Measurements from ENCODE around the gene DDC.

Gene DDC, protein sequence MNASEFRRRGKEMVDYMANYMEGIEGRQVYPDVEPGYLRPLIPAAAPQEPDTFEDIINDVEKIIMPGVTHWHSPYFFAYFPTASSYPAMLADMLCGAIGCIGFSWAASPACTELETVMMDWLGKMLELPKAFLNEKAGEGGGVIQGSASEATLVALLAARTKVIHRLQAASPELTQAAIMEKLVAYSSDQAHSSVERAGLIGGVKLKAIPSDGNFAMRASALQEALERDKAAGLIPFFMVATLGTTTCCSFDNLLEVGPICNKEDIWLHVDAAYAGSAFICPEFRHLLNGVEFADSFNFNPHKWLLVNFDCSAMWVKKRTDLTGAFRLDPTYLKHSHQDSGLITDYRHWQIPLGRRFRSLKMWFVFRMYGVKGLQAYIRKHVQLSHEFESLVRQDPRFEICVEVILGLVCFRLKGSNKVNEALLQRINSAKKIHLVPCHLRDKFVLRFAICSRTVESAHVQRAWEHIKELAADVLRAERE

DNA sequence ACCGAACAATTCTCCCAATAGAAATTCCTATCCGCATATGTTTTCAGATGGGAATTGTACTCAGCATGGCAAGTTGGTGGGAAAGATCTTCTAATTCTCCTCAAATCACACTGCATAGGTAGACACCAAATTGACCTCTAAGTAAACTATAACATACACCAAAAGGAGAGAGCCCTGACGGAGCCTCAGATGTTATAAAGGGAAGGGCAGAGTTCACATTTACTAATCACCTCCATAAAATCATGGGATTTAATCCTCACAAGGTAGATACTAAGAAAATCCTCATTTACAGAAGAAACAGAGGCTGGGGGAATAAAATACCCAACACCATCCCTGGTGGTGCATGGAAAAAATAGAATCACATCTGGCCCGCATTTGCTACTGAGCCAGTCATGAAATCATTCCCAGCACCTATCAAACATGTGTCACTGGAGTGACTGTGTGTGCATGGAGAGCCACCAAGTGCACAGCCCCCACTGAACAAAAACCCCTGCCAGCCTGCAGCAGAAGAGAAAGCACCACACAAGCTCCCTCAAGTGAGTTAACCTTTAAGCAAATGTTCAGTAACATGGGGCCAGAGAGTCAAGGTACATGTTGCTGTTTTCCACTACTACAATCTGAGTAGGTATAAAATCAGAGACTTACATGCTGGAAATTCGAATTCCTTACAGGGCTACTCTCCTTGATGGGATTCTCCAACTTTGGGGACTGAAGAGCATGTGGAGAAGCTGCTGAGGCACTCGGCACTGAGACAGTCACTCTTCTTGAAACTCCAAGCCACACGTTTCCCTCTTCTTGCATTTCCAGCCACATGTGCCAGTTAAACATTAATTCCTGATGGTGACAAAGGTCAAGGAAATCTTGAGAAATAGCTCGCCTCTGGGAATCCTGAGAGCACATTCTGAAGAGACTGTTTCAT, at the start of gene DDC:
Gene DDC, minus strand, starts transcription at position 766 of the 919 bp plus-strand sequence. CDS start 21,320 bp downstream, outside the sequence.
- in situ Hi-C loops (cut with MboI; ENCODE audit: low sequenced_read_pairs): no loop called here

DNA sequence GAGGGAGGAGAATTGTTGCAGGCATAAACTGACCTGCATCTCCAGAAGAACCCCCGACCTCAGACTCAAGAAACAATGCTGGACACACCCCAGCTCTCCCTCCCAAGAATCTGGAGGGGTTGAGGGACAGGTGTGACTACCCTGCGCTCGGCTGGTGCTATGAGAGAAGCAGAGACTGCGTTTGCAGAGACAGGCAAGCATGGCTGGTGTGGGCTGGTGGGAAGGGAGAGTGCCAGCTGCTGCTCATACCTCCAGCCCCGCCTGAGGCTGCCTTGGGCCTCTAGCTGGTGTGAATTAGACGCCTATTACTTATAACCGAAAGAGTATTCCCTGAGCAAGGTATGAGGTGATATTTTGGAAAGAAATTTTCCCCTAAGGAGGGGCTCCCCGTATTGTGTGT, 48.3 kb upstream of the DDC start:
- in situ Hi-C loops (cut with MboI; ENCODE audit: low sequenced_read_pairs): no loop called here

DNA sequence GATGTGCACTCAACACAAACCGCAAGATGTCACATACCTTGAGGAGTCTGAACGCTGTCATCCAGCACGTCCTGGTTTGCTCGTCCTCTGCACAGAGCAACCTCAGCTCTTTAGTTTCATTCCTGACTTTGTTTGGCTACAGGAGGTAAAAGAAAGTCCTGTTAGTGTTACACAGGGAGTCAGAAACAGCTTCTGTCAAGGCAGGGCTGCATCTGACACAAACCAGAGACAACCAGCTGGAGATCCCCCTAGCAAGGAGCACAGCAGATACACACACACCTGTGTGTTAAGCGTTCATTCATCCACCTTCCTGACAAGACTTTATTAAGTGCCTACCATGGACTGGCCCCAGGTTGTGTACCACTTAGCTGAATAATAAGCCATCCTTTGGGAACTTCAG, 47.5 kb upstream of the DDC start:
- in situ Hi-C loops (cut with MboI; ENCODE audit: low sequenced_read_pairs): no loop called here

DNA sequence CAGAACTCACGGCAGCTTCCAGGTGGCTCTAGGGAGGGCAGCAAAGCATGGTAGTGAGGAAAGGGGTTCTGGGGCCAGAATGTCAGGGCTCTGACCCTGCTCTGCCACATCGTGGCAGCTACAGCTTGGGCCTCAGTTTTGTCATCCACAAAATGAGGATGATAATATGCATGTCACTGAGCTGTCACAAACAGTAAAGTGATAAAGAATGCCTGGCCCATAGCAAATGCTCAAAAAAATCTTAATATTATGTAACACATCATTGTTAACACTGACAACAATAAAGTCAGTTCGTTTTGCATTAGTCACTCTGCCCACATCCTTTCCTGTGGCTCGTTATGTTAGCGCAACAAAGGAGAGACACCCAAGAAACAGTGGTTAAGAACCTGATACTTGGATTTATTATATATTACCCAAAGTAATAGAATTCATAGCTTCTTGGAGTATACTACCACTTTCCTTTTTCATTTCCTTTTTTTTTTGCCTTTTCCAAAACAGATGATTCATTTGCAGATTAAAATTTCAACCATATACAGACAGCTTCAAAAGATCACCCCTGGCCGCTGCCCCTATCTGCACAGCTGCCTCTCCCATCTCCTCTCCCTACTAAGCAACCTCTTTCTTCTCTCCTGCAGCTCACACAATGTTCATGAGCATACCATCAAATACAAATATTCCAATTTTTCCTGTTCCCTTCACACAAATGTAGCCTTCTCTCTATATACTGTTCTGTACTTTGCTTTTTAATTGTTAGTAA, 45.5 kb upstream of the DDC start:
- in situ Hi-C loops (cut with MboI; ENCODE audit: low sequenced_read_pairs): no loop called here

DNA sequence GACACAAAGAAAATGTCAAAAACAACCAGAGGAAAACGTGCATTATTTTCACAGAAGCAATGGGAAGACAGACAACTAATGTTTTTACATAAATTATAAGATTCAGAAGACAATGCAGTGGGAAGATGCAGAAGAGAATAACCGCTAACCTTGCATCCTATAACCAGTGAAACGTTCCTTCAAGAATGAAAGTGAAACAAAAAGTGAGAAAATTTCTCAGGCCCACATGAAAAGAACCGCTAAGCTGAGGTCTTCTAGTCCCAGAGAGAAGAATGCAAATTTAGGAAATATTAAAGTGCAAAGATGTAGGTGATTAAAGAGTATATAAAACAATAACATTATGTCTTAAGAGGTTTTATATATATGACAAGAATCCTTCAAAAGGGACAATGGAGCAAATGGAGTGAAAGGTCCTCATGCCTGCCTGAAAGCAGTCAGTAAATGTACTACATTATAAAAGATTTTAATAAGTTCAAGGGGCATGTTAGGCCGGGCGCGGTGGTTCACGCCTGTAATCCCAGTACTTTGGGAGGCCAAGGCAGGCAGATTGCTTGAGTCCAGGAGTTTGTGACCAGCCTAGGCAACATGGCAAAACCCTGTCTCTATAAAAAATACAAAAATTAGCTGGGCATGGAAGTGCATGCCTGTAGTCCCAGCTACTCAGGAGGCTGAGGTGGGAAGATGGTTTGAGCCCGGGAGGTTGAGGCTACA, 43.1 kb upstream of the DDC start:
- in situ Hi-C loops (cut with MboI; ENCODE audit: low sequenced_read_pairs): no loop called here

DNA sequence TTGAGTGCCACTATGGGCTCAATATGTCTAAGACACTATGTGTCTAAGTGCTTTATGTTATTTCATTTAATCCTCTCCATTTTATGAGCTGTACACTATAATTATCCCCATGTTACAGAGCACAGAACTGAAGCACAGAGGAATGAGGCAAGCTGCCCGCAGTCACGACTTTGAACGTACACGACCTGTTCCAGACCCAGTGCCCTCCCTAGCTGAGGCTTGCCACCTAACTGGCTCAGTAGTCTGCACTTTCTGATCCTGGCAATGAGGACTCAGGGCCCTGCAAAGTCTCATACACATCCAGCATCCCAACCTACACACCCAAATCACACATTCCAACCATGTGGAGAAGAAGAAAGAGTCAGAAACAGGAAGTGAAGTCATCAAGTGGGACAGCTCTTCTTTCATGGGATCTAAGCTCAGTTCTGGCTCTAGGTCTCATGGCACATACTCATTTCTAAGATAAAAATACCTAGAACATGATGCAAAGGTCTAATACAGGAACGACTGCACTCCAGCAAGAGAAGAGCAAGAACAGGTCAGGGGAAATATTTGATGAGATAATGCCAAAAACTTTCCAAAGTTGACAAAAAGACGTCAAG, 42.4 kb upstream of the DDC start:
- in situ Hi-C loops (cut with MboI; ENCODE audit: low sequenced_read_pairs): no loop called here

DNA sequence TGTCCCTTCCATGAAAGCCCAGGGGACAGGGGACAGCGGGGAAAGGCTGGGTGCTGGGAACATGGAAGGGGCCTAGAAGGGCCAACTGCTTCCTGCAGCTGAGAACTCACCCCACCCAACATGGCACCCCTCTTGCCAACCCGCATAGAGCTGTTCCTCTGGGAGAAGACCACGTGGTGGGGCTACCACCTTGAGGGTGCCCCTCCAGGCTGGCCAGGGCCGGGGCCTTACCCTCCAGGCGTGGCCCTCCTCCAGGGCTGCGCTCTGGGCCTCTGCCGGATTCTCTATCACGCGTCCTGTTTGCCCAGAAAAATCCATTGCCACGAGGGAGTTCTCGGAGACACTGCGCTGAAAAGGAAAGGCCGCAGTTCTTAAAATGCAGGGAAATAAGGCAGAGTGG, 39.9 kb upstream of the DDC start:
- in situ Hi-C loops (cut with MboI; ENCODE audit: low sequenced_read_pairs): no loop called here

DNA sequence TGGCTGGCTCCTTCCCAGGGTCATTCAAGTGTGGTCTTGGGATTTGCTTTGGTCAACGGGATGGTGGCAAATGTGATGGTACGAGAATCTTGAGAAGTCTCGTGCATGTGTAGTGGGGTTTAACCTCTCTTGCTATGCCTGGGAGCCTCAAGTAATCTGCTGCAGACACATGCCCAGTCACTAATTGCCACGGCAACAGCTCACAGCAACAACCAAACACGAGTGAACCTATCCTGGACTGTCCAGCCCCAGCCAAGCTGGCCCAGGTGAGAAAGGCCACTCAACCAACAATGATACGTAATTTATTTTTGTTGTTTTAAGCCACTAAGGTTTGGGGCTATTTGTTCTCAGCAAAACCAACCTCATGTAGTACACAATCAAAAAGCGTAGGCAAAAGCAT, 38.1 kb upstream of the DDC start:
- in situ Hi-C loops (cut with MboI; ENCODE audit: low sequenced_read_pairs): no loop called here

DNA sequence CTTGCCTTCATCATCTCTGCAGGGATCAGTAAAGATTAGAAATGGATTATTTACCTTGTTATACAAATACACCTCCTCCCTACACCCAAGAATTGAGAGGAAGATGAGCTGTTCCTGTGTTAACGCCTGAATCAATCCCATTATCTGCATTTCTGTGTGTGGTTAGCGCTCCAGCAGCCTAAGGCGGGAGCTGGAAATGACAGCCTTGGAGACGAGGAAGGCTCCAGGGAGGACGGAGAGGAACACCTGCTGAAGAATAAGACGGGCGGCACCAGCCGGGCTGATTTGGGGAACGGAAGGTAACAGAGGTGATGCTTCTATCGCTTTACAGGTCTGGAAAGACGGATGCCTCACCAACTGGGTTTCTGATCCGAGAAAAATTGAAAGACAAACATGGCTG, 34.2 kb upstream of the DDC start:
- in situ Hi-C loops (cut with MboI; ENCODE audit: low sequenced_read_pairs): no loop called here

DNA sequence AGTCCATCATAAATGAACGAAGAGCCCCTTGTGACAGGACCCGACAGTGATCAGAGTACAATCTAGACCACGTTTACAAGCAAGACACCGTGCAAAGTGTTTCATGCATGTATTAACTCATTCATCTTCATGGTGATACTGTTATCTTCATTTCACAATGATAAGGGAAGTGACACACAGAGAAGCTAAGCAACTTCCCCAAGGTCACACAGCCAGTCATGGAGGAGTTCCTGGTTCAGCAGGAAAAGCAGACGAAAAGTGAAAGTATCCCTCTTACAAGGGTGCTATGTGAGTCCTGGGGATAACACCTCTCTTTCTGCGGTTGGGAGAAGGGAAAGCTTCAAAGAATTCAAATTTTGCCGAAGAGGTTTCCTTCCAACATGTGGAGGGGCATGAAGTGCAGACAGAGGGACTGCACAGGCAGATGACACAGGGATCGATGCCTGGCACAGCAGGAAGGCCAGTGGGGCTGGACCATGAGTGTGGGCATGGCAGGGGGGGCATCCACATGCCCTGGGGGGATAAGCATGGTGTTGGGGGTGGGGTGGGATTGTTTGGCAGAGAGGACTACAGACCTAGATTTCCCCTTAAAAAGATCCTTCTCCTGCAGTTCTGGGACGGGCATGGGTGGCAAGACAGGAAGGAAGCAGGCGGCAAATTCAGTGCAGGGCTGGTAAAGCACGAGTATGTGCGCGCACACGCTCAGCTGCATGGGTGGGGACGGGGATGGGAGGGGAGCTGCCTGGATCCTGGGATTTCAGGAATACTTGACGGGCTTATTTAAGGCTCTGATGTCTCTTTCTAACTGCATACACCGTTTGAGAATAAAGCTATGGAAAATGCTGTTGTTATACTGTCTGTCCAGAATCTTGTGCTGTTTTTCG, 33.5 kb upstream of the DDC start:
- in situ Hi-C loops (cut with MboI; ENCODE audit: low sequenced_read_pairs): no loop called here

DNA sequence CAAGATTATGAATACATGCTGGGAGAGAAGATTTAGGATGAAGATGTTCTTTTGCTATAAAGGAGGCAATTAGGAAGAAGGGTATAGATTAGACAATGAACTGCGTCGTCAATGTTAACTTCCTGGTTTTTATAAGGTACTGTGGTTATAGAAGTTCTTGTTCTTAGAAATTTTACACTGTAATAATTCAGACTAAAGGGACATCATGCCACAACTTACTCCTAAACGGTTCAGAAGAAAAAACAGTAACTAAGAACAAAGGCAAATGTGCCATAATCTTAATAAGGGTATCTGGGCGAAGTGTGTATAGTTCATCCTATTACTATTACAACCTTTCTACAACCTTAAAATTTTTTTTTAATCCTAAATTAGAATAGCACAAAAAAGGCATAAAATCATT, 31.3 kb upstream of the DDC start:
- in situ Hi-C loops (cut with MboI; ENCODE audit: low sequenced_read_pairs): no loop called here

DNA sequence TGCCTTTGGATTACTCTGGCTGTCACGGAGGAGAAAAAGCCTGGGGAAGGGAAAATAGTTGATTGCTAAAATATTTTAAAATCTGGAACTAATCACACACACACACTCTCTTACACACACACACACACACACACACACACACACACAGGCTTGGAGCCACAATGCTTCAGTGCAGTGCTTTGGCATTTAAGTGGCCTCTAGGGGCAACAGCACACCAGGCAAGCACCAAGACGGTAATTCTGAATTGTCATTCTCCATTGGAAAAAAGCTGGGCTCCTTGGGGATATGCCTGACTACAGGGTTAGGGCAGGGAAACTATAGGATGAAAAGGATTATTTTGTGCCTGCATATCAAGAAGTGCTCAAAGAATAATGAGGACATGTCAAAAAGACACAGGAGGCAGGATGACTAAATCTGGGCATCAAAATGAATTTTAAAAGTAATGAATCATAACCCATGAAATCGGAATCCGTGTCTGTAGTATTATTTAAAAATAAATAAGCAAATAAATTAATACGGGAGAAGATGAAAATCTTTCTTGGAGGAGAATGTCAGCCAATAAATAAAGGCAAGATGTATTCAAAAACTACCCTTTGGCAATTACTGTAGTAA, 30.4 kb upstream of the DDC start:
- in situ Hi-C loops (cut with MboI; ENCODE audit: low sequenced_read_pairs): no loop called here

DNA sequence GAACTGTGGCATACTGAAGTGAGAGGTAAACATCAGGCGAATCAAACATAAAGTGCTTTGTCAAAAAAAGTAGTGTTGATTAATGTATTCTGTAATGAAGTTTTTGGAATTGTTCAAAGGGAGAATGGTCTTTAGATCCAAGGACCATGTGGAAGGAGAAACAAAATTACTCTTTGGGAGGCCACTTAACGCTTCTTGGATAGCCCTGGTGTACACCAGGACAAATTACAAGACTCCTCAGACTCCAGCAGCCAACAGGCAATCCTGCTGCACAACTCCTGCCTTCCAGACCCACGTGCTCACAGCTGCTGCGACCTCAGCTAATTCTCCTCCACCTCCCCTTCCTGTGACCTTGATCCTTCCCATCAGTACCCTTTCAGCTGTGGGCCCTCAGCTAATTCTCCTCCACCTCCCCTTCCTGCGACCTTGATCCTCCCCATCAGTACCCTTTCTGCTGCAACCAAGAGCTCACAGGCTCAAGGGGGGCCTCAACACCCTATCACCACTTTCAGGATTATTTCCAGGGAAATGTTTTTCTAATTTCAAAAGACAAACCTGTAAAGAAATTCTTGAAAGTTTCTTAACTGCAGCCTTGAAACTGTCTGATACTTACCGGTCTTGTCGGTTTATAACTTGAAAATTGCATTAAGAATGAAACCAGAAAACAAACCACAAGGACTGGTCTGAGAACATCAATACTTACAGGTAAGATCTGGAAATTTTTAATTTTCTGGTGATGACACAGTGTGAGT, 29.7 kb upstream of the DDC start:
- in situ Hi-C loops (cut with MboI; ENCODE audit: low sequenced_read_pairs): no loop called here

DNA sequence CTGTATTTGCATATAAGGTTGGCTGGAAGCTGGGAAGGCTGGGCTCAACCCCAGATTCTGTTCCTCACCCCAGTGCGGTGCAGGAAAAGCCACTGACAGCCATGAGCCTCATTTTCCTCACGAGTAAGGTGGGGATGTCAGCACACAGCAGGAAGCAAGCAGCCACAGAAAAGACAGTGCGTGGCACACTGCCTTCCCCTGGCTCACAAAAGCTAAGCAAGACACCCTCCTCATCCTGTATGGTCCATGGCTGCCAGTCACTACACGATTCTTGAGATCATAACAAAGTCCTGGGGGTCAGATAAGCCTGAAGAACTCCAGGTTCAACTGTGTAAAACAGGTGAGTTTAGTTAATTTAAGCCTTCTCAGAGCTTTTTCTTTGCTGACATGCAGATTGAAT, 28.9 kb upstream of the DDC start:
- in situ Hi-C loops (cut with MboI; ENCODE audit: low sequenced_read_pairs): no loop called here

DNA sequence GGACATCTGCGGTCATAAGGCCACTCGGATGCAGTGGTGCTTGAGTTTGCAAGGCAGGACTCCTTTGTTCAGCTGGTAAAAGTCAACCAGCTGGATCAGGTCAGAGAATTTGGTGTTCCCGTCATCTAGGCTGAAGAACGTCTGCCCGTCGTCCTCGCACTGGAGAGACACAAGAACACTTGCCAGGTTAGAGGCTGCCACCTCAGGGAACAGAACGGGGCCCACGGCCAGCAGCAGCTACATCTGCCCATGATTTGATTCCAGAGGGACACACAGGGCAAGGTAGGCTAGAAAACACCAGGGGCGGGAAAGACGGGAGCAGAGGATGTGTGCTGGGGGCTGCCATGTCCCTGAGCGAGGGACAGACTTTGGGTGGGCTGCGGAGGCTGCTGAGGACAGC, 27.7 kb upstream of the DDC start:
- in situ Hi-C loops (cut with MboI; ENCODE audit: low sequenced_read_pairs): no loop called here

DNA sequence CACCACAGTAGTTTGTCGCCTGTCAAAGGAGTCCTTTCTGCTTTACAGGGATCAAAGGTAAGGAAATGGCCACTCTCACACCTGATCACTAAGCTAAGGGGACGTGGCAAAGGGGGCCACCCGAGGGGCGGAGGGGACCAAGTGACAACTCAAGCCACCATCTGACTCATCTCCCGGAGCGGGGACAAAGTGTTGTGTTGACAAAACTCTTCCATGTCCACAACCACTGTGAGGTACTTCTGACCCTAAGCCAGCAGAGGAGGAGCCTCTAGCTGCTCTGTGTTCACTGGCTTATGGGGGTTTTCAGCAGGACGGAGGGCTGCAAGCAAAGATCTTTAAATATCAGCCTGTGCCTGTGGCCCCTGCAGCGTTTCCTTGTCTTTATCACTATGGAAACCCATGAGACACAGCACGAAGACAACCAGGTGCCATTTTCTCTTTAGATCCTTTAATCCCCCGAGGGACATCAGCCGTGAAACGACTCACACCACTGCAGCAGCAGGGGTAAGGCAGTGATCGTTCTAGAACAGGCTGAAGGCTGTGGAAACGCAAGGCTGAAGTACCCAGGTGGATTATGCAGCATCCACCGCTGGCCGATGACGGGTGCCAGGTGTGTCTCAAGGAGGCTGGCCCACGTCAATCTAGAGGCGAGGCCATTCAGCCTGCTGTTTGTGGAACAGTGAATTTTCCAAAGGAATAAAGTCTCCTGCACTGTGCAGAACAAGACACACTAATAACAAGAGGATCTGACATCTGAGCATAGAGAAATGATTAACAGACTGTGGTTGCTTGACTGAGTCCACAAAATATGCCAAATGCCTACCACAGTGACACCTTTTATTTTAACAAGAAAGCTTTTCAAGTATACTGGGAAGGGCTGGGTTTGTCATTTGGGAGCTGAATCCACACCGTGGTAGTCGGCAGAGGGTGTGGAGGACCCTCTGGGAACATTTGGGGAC, 26.6 kb upstream of the DDC start:
- in situ Hi-C loops (cut with MboI; ENCODE audit: low sequenced_read_pairs): no loop called here

DNA sequence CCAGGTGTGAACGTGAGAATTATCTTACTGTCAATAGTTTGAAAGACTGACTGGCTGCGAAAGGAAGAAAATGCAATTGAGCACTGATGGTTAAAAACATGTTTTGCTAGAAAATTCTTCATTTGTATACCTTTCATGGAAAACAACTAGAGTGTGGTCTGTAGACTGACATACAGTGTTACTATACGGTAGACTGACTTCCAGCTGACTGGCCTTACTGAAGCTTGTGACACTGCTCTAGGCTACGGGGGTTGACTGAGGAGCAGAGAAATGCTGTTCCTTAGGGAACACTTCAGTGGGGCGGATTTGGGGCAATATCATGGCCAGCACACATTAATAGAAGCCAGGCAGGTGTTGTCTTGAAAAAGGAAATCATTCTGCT, 25.9 kb upstream of the DDC start:
- in situ Hi-C loops (cut with MboI; ENCODE audit: low sequenced_read_pairs): no loop called here

Measured in hTERT RPE-1 (cell line).